Measurements from ENCODE around the gene EXOC2.

The EXOC2 gene

GRCh38 chr6:437037-437392, 255.9 kb downstream of the EXOC2 start:
- DNase-seq = no peak

GRCh38 chr6:436308-437036, 256.5 kb downstream of the EXOC2 start:
- DNase-seq = no peak

- no peak for DNase-seq
Measured at GRCh38 chr6:435441-436307, 257.3 kb downstream of the EXOC2 start.
